Caco-2 (cell line): ENCODE results near the gene NFKBIE. TPM values are rescaled to one million over a fixed set of nuclear protein-coding genes. Genes with fewer than 3 reads are reported as not detected.

ENCODE experiments used
- BruUV-seq: library from RNA; stranded (reverse); fragments of 400-500 nt; replicated peaks from 2 replicates; lab custom pipeline; 2021; lab: Mats Ljungman, UMichigan
- CTCF ChIA-PET: fragments of 300-600 bp; sonication (Branson Sonifier 250); formaldehyde crosslinking; loops from one replicate; lab custom pipeline; 2022; ENCODE audit warnings: antibody characterized with exemption; lab: Charles Lee
- POLR2A ChIA-PET: fragments of 300-600 bp; sonication (Branson Sonifier 250); formaldehyde crosslinking; loops from one replicate; lab custom pipeline; 2022; ENCODE audit warnings: antibody characterized with exemption; lab: Charles Lee
- DNase-seq, 2 experiments: peaks; one replicate each; pipeline versions ENCODE4 v3.0.0 to v3.0.0-alpha.2; 2020 to 2022
- H3K27me3 ChIP-seq: replicated peaks from 2 replicates; pipeline ENCODE4 v1.6.0; 2011; ENCODE audit warnings: low read length; ENCODE audit not compliant: control insufficient read depth, insufficient read depth
- H3K36me3 ChIP-seq: 2 replicates; pipeline ENCODE4 v1.5.1; 2011; ENCODE audit warnings: low read length; ENCODE audit not compliant: control insufficient read depth, insufficient read depth
- H3K4me1 ChIP-seq: fragments of 250-450 bp; sonication (Bioruptor Pico); 2 replicates; pipeline ENCODE4 v1.5.1; 2020; ENCODE audit warnings: mild to moderate bottlenecking
- H3K4me3 ChIP-seq: 2 replicates; pipeline ENCODE4 v1.5.1; 2011; ENCODE audit warnings: low read depth, mild to moderate bottlenecking, control low read depth, low read length
- H3K9me3 ChIP-seq: fragments of 250-450 bp; sonication (Bioruptor Pico); 2 replicates; pipeline ENCODE4 v1.5.1; 2020; ENCODE audit warnings: mild to moderate bottlenecking, moderate library complexity
- H3K27ac Mint-ChIP-seq: one replicate; pipeline ENCODE4 v1.8.0; 2022; ENCODE audit warnings: mixed read lengths; ENCODE audit not compliant: unreplicated experiment
- H3K27me3 Mint-ChIP-seq: one replicate; pipeline ENCODE4 v1.8.0; 2022; ENCODE audit warnings: mixed read lengths; ENCODE audit not compliant: insufficient read depth, unreplicated experiment
- H3K36me3 Mint-ChIP-seq: one replicate; pipeline ENCODE4 v1.8.0; 2022; ENCODE audit warnings: mild to moderate bottlenecking, mixed read lengths; ENCODE audit not compliant: insufficient read depth, unreplicated experiment
- H3K4me1 Mint-ChIP-seq: one replicate; pipeline ENCODE4 v1.8.0; 2022; ENCODE audit warnings: low read depth, mixed read lengths; ENCODE audit not compliant: unreplicated experiment
- H3K4me3 Mint-ChIP-seq: one replicate; pipeline ENCODE4 v1.8.0; 2022; ENCODE audit warnings: mild to moderate bottlenecking, moderate library complexity, mixed read lengths; ENCODE audit not compliant: unreplicated experiment
- H3K9me3 Mint-ChIP-seq: one replicate; pipeline ENCODE4 v1.8.0; 2022; ENCODE audit warnings: mixed read lengths; ENCODE audit not compliant: unreplicated experiment
- CTCF ChIP-seq, 2 experiments: fragments of 200-600 bp in 1 of 2; IDR thresholded peaks; 1 replicate in 1 of 2; 2 replicates in 1 of 2; pipeline versions ENCODE4 v1.5.1 to v1.8.0; 2011 to 2022; ENCODE audit warnings: antibody characterized with exemption in 1 of 2, control low read depth in 1 of 2, inconsistent platforms in 1 of 2, low read depth in 1 of 2, low read length in 1 of 2, mild to moderate bottlenecking in 1 of 2, moderate library complexity in 1 of 2; ENCODE audit not compliant: insufficient read depth in 1 of 2, severe bottlenecking in 1 of 2, unreplicated experiment in 1 of 2
- intact Hi-C: fragments of 100-400 bp; cut with micrococcal nuclease; formaldehyde crosslinking; loops from one replicate; pipeline ENCODE4 v1.10.0; 2022; ENCODE audit not compliant: unreplicated experiment
- total RNA-seq: library from RNA; stranded (reverse); gene quantifications from 2 replicates; pipeline ENCODE4 v1.2.3, GENCODE V29; 2022

The NFKBIE gene
- total RNA-seq, 1 experiment from 2014 or later, result 8.4 TPM

DNA sequence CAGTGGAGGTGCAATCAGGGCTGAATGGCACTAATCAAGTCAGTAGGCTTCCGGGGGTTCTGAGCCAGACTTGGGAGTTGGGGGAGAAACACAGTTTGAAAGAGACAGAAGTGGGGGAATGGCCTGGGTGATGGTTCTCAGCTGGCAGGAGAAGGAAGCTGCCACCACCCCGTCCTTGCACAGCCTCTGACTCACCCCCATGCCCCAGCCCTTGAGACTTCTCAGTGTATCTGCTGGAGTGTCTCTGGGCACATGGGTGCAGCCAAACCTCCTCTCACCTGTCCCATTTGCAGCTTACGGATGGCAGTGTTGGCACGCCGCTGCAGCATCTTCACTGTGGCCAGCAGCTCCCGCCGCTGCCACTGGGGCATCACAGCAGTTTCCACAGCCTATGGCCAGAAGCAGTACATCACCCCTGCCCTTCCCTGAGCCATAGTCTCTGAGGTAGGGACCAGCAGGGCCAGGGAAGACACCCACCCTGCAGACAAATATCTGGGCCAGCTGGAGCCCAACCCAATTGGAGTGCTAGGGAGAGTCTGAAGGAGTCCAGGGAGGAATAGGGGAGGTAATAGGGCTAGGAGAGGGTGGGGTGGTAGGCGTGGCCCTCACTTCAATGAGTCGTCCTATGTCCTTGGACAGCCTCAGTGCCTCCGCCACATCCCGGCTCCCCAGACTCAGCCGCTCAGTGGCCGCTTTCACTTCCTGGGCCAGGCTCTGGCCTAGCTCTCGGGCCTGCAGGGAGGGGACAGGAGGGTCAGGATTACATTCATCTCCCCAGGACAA lies 36.6 kb upstream of the NFKBIE start:
- Histone ChIP-seq H3K36me3 (peaks cover 2% of the 10 kb centered on the region; the same call in 1 of the 2 replicates), H3K4me1 (peaks cover 9% of the 10 kb centered on the region; the same call in 1 of the 2 replicates), H3K4me3 (no peak overlapping the region), H3K9me3 (no peaks in the 10 kb centered on the region), H3K27me3 (peaks cover 2% of the 10 kb centered on the region; the same call in 1 of the 2 replicates)
- no TSS peak for BruUV-seq
- no peaks in the 10 kb centered on the region for H3K27me3 Mint-ChIP-seq
- CTCF ChIA-PET, result no interaction called here
- no peak overlapping the region for H3K27ac Mint-ChIP-seq
- TF ChIP-seq CTCF (IDR thresholded peaks at IDR 0.05; ENCODE audit: insufficient read depth in 1 of 2, low read depth in 1 of 2, low read length in 1 of 2, severe bottlenecking in 1 of 2, unreplicated experiment in 1 of 2), result no peak
- intact Hi-C loops, result no loop called here
- H3K4me3 Mint-ChIP-seq, result no peak overlapping the region
- peaks cover 25% of the 10 kb centered on the region for H3K36me3 Mint-ChIP-seq
- peaks cover 7% of the 10 kb centered on the region for H3K4me1 Mint-ChIP-seq
- POLR2A ChIA-PET, result interaction anchor here (0.6 kb wide), 1 partner anchor 15 kb away, joined by 3 read pairs; no protein-coding TSS in a partner anchor
- no peaks in the 10 kb centered on the region for H3K9me3 Mint-ChIP-seq
- no peak for DNase-seq

GRCh38 chr6:44301106-44301505 lies 35.8 kb upstream of the NFKBIE start:
- BruUV-seq, result no TSS peak
- DNase-seq, result no peak
- ChIA-PET POLR2A (no interaction called here), CTCF (no interaction called here)
- Mint-ChIP-seq H3K27me3 (peaks cover 8% of the 10 kb centered on the region), H3K4me3 (no peak overlapping the region), H3K36me3 (peaks cover 32% of the 10 kb centered on the region), H3K4me1 (peaks cover 7% of the 10 kb centered on the region), H3K27ac (no peak overlapping the region), H3K9me3 (no peaks in the 10 kb centered on the region)
- H3K36me3 ChIP-seq, result peaks cover 2% of the 10 kb centered on the region; the same call in 1 of the 2 replicates
- H3K9me3 ChIP-seq, result no peaks in the 10 kb centered on the region
- TF ChIP-seq CTCF (IDR thresholded peaks at IDR 0.05; ENCODE audit: insufficient read depth in 1 of 2, low read depth in 1 of 2, low read length in 1 of 2, severe bottlenecking in 1 of 2, unreplicated experiment in 1 of 2), result no peak
- no peak overlapping the region for H3K4me3 ChIP-seq
- H3K27me3 ChIP-seq, result peaks cover 4% of the 10 kb centered on the region; the same call in 1 of the 2 replicates
- peaks cover 9% of the 10 kb centered on the region; the same call in 1 of the 2 replicates for H3K4me1 ChIP-seq
- intact Hi-C loops, result no loop called here

GRCh38 chr6:44300292-44300823 lies 35.0 kb upstream of the NFKBIE start:
- no peak for DNase-seq
- Histone ChIP-seq H3K4me3 (no peak overlapping the region), H3K4me1 (peaks cover 9% of the 10 kb centered on the region; the same call in 1 of the 2 replicates), H3K9me3 (no peaks in the 10 kb centered on the region), H3K27me3 (peaks cover 4% of the 10 kb centered on the region; the same call in 1 of the 2 replicates), H3K36me3 (peaks cover 2% of the 10 kb centered on the region; the same call in 1 of the 2 replicates)
- H3K4me1 Mint-ChIP-seq, result peaks cover 7% of the 10 kb centered on the region
- H3K27me3 Mint-ChIP-seq, result peaks cover 9% of the 10 kb centered on the region
- ChIA-PET POLR2A (no interaction called here), CTCF (no interaction called here)
- TF ChIP-seq CTCF (IDR thresholded peaks at IDR 0.05; ENCODE audit: insufficient read depth in 1 of 2, low read depth in 1 of 2, low read length in 1 of 2, severe bottlenecking in 1 of 2, unreplicated experiment in 1 of 2), result no peak
- no peak overlapping the region for H3K4me3 Mint-ChIP-seq
- H3K9me3 Mint-ChIP-seq, result no peaks in the 10 kb centered on the region
- H3K27ac Mint-ChIP-seq, result no peak overlapping the region
- intact Hi-C loops, result no loop called here
- H3K36me3 Mint-ChIP-seq, result peaks cover 32% of the 10 kb centered on the region
- BruUV-seq, result no TSS peak
